Thymus (tissue), 14 donors: ENCODE data around the gene CX3CR1. TPM values are rescaled to one million over a fixed set of nuclear protein-coding genes. Genes with fewer than 3 reads are reported as not detected.
"Not testable (repeated sequence)": the region's sequence is repeated elsewhere in the genome, so short reads cannot be mapped to it uniquely, and the experiment has no call there.

Experiments
- DNase-seq, 9 donors: peaks; one replicate each; pipeline ENCODE4 v3.0.0-alpha.2; 2013; ENCODE audit warnings: low spot score in 9 of 9, low read depth in 6 of 9, missing footprints in 1 of 9
- H3K27ac ChIP-seq, 2 donors: one replicate each; pipeline ENCODE4 v1.5.1; 2013; ENCODE audit warnings: control low read depth in 1 of 2, low read depth in 1 of 2, low read length in 1 of 2, mild to moderate bottlenecking in 1 of 2, moderate library complexity in 1 of 2
- H3K27me3 ChIP-seq, 2 donors: one replicate each; pipeline ENCODE4 v1.5.1; 2013; ENCODE audit warnings: low read length in 1 of 2; ENCODE audit not compliant: control insufficient read depth in 2 of 2, insufficient read depth in 1 of 2
- H3K36me3 ChIP-seq, 2 donors: one replicate each; pipeline ENCODE4 v1.5.1; 2013; ENCODE audit warnings: low read length in 1 of 2, mild to moderate bottlenecking in 1 of 2, moderate library complexity in 1 of 2; ENCODE audit not compliant: control insufficient read depth in 2 of 2, insufficient read depth in 2 of 2
- H3K4me1 ChIP-seq, 2 donors: one replicate each; pipeline ENCODE4 v1.5.1; 2013; ENCODE audit warnings: low read length in 2 of 2; ENCODE audit not compliant: control insufficient read depth in 2 of 2, insufficient read depth in 2 of 2
- H3K4me3 ChIP-seq, 2 donors: one replicate each; pipeline ENCODE4 v1.5.1; 2013; ENCODE audit warnings: low read length in 2 of 2, control low read depth in 1 of 2, mild to moderate bottlenecking in 1 of 2
- H3K9me3 ChIP-seq, 2 donors: one replicate each; pipeline ENCODE4 v1.5.1; 2013; ENCODE audit warnings: low read length in 1 of 2, mild to moderate bottlenecking in 1 of 2; ENCODE audit not compliant: control insufficient read depth in 2 of 2, insufficient read depth in 1 of 2
- WGBS: extraction: QIAGEN DNeasy Blood & Tissue Kit; methylation state at CpG from one replicate; pipeline ENCODE4 v1.1.7; 2013; 5-methylcytosine and 5-hydroxymethylcytosine counted together
- long read RNA-seq, 10 donors: transcript quantifications; one replicate each; lab custom pipeline, GENCODE V29; 2026
- polyA plus RNA-seq: library from polyadenylated mRNA; stranded (reverse); fragments of 200-250 nt; gene quantifications from one replicate; pipeline ENCODE4 v1.2.3, GENCODE V29; 2013
- total RNA-seq: library from RNA; stranded (reverse); fragments of 120-200 nt; gene quantifications from one replicate; pipeline ENCODE4 v1.2.4, GENCODE V29; 2013
- donor health status: healthy.

CX3CR1 gene
- total RNA-seq (2.3 TPM), polyA plus RNA-seq (0.55 TPM)
- long read RNA-seq, donor 1: 0 reads
- long read RNA-seq, donor 2, partial matches to known transcripts: 0 of 4 reads
- long read RNA-seq, donor 2, other reads (novel, unspliced or antisense): 0 of 4 reads
- long read RNA-seq, donor 3, partial matches to known transcripts: 0 of 1 reads
- long read RNA-seq, donor 3, other reads (novel, unspliced or antisense): 0 of 1 reads
- long read RNA-seq, donor 4: 0 reads
- long read RNA-seq, donor 5, partial matches to known transcripts: 0 of 1 reads
- long read RNA-seq, donor 5, other reads (novel, unspliced or antisense): 0 of 1 reads
- long read RNA-seq, donor 6, partial matches to known transcripts: 0 of 1 reads
- long read RNA-seq, donor 6, other reads (novel, unspliced or antisense): 0 of 1 reads
- long read RNA-seq, donor 7, partial matches to known transcripts: 0 of 1 reads
- long read RNA-seq, donor 7, other reads (novel, unspliced or antisense): 0 of 1 reads
- long read RNA-seq, donor 8: 0 reads
- long read RNA-seq, donor 9: 0 reads
- long read RNA-seq, donor 10, partial matches to known transcripts: 0 of 2 reads
- long read RNA-seq, donor 10, other reads (novel, unspliced or antisense): 0 of 2 reads

- no peak within 1 kb of the TSS for H3K4me3 ChIP-seq
- no peaks in the 10 kb centered on the region for H3K36me3 ChIP-seq
- no peak within 1 kb of the TSS for H3K27ac ChIP-seq
- H3K27me3 ChIP-seq: no peaks in the 10 kb centered on the region
- WGBS: 58% methylated on average over 5 of the region's 5 CpGs
- H3K9me3 ChIP-seq: no peaks in the 10 kb centered on the region
- H3K4me1 ChIP-seq: peaks cover 11 to 31% of the 10 kb centered on the region in 2 donors
- no peak for DNase-seq
Observed at GRCh38 chr3:39279745-39280517, at the start of gene CX3CR1. CX3CR1 (minus strand) TSS chr3:39280036; CDS start chr3:39266509, 13,527 bp downstream.

GRCh38 chr3:39329493-39329892, 49.7 kb upstream of the CX3CR1 start, which contains the start of gene CCR8:
CCR8 (plus strand) TSS chr3:39329709; CDS start chr3:39332332, 2,623 bp downstream.
- no peaks in the 10 kb centered on the region for H3K27me3 ChIP-seq
- WGBS: 30% methylated on average over 1 of the region's 1 CpG
- H3K27ac ChIP-seq: peak within 1 kb of the TSS in 1 of 2 donors; percentile 35
- peak in 1 of 9 donors; percentile 44 for DNase-seq
- H3K4me3 ChIP-seq: peak within 1 kb of the TSS in 1 of 2 donors; percentile 16
- peaks cover 14 to 16% of the 10 kb centered on the region in 2 donors for H3K4me1 ChIP-seq
- H3K36me3 ChIP-seq: no peaks in the 10 kb centered on the region
- H3K9me3 ChIP-seq: no peaks in the 10 kb centered on the region

- peaks cover 17 to 21% of the 10 kb centered on the region in 2 donors for H3K4me1 ChIP-seq
- no peaks in the 10 kb centered on the region for H3K36me3 ChIP-seq
- 98% methylated on average over 4 of the region's 4 CpGs for WGBS
- no peak overlapping the region for H3K27ac ChIP-seq
- no peak for DNase-seq
- H3K27me3 ChIP-seq: no peaks in the 10 kb centered on the region
- H3K4me3 ChIP-seq: no peak overlapping the region
- no peaks in the 10 kb centered on the region for H3K9me3 ChIP-seq
Observed at GRCh38 chr3:39327746-39328349, 48.0 kb upstream of the CX3CR1 start.

- no peaks in the 10 kb centered on the region for H3K36me3 ChIP-seq
- 72% methylated on average over 4 of the region's 4 CpGs for WGBS
- no peaks in the 10 kb centered on the region for H3K27me3 ChIP-seq
Observed at GRCh38 chr3:39327053-39327745, 47.4 kb upstream of the CX3CR1 start.

GRCh38 chr3:39325236-39325635, 45.4 kb upstream of the CX3CR1 start:
- Histone ChIP-seq H3K9me3 (no peaks in the 10 kb centered on the region), H3K4me1 (peaks cover 11 to 19% of the 10 kb centered on the region in 2 donors), H3K36me3 (no peaks in the 10 kb centered on the region), H3K4me3 (no peak overlapping the region), H3K27ac (no peak overlapping the region), H3K27me3 (no peaks in the 10 kb centered on the region)
- DNase-seq: no peak
- 96% methylated on average over 2 of the region's 2 CpGs for WGBS

More at GRCh38 chr3:39327053-39327745, 47.4 kb upstream of the CX3CR1 start:
- H3K9me3 ChIP-seq: no peaks in the 10 kb centered on the region
- peaks cover 17 to 21% of the 10 kb centered on the region in 2 donors for H3K4me1 ChIP-seq
- no peak for DNase-seq
- H3K27ac ChIP-seq: peak overlapping the region in 1 of 2 donors; percentile 40
- no peak overlapping the region for H3K4me3 ChIP-seq

GRCh38 chr3:39323494-39323893, 43.7 kb upstream of the CX3CR1 start:
- Histone ChIP-seq H3K4me1 (peaks cover 3 to 8% of the 10 kb centered on the region in 2 donors), H3K36me3 (no peaks in the 10 kb centered on the region), H3K27me3 (no peaks in the 10 kb centered on the region), H3K4me3 (no peak overlapping the region), H3K9me3 (no peaks in the 10 kb centered on the region), H3K27ac (no peak overlapping the region)
- no peak for DNase-seq
- WGBS: 91% methylated on average over 2 of the region's 2 CpGs

- Histone ChIP-seq H3K4me3 (no peak overlapping the region), H3K9me3 (no peaks in the 10 kb centered on the region), H3K4me1 (peaks cover 3 to 8% of the 10 kb centered on the region in 2 donors), H3K27ac (no peak overlapping the region), H3K36me3 (no peaks in the 10 kb centered on the region), H3K27me3 (no peaks in the 10 kb centered on the region)
- DNase-seq: no peak
Observed at GRCh38 chr3:39322936-39323335, 43.1 kb upstream of the CX3CR1 start.

GRCh38 chr3:39322209-39322715, 42.4 kb upstream of the CX3CR1 start:
- 63% methylated on average over 3 of the region's 3 CpGs for WGBS
- not testable (repeated sequence) for DNase-seq

More at GRCh38 chr3:39322209-39322715, 42.4 kb upstream of the CX3CR1 start:
- not testable (repeated sequence) for H3K27me3 ChIP-seq, H3K4me3 ChIP-seq, H3K36me3 ChIP-seq, H3K4me1 ChIP-seq, H3K9me3 ChIP-seq, H3K27ac ChIP-seq
